ENCODE results near the gene TNFAIP6. TPM values are rescaled to one million over a fixed set of nuclear protein-coding genes. Genes with fewer than 3 reads are reported as not detected.

The TNFAIP6 gene
- total and polyA plus RNA-seq, 10 of the 15 experiments (the other 5 are each of a cell fraction or from before 2014, with no cell fraction given) = 0.68 to 5.7 (median 1.3) TPM

DNA sequence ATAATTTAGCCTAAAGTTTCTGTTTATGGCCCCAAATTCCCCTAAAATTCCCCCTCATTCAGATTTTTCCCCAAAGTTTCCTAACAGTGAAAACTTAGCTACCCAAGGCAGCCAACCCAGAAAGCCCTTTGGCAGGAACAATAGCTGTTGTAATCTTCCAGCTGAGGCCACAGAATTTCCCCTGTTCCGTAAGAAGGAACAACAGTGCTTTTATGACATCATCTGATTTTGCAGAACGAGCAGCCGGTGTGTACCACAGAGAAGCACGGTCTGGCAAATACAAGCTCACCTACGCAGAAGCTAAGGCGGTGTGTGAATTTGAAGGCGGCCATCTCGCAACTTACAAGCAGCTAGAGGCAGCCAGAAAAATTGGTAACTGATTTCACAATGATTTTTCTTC is 6.3 kb downstream of the TNFAIP6 start (continued):
- TF ChIP-seq, protein P1, sequence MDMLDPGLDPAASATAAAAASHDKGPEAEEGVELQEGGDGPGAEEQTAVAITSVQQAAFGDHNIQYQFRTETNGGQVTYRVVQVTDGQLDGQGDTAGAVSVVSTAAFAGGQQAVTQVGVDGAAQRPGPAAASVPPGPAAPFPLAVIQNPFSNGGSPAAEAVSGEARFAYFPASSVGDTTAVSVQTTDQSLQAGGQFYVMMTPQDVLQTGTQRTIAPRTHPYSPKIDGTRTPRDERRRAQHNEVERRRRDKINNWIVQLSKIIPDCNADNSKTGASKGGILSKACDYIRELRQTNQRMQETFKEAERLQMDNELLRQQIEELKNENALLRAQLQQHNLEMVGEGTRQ (IDR thresholded peaks at IDR 0.05; ENCODE audit: borderline replicate concordance, low read depth, low read length) = no peak
- TF ChIP-seq, protein P2, sequence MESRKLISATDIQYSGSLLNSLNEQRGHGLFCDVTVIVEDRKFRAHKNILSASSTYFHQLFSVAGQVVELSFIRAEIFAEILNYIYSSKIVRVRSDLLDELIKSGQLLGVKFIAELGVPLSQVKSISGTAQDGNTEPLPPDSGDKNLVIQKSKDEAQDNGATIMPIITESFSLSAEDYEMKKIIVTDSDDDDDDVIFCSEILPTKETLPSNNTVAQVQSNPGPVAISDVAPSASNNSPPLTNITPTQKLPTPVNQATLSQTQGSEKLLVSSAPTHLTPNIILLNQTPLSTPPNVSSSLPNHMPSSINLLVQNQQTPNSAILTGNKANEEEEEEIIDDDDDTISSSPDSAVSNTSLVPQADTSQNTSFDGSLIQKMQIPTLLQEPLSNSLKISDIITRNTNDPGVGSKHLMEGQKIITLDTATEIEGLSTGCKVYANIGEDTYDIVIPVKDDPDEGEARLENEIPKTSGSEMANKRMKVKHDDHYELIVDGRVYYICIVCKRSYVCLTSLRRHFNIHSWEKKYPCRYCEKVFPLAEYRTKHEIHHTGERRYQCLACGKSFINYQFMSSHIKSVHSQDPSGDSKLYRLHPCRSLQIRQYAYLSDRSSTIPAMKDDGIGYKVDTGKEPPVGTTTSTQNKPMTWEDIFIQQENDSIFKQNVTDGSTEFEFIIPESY (IDR thresholded peaks at IDR 0.05) = no peak
- TF ChIP-seq, protein P3, sequence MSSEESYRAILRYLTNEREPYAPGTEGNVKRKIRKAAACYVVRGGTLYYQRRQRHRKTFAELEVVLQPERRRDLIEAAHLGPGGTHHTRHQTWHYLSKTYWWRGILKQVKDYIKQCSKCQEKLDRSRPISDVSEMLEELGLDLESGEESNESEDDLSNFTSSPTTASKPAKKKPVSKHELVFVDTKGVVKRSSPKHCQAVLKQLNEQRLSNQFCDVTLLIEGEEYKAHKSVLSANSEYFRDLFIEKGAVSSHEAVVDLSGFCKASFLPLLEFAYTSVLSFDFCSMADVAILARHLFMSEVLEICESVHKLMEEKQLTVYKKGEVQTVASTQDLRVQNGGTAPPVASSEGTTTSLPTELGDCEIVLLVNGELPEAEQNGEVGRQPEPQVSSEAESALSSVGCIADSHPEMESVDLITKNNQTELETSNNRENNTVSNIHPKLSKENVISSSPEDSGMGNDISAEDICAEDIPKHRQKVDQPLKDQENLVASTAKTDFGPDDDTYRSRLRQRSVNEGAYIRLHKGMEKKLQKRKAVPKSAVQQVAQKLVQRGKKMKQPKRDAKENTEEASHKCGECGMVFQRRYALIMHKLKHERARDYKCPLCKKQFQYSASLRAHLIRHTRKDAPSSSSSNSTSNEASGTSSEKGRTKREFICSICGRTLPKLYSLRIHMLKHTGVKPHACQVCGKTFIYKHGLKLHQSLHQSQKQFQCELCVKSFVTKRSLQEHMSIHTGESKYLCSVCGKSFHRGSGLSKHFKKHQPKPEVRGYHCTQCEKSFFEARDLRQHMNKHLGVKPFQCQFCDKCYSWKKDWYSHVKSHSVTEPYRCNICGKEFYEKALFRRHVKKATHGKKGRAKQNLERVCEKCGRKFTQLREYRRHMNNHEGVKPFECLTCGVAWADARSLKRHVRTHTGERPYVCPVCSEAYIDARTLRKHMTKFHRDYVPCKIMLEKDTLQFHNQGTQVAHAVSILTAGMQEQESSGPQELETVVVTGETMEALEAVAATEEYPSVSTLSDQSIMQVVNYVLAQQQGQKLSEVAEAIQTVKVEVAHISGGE (CRISPR knock-in tag; IDR thresholded peaks at IDR 0.05) = no peak
- TF ChIP-seq MEF2B (IDR thresholded peaks at IDR 0.05; ENCODE audit: partially characterized antibody, poor library complexity, severe bottlenecking) (no peak), SUPT20H (IDR thresholded peaks at IDR 0.05; ENCODE audit: borderline replicate concordance, control insufficient read depth, low read depth, low read length) (no peak), POU2F2 (IDR thresholded peaks at IDR 0.05; ENCODE audit: borderline replicate concordance, low read depth, low read length) (no peak), HDAC2 (IDR thresholded peaks at IDR 0.05) (no peak), TBL1XR1 (IDR thresholded peaks at IDR 0.05; ENCODE audit: low read depth, low read length) (peak; percentile 23; the same call in 1 of the 2 replicates), CREM (IDR thresholded peaks at IDR 0.05; ENCODE audit: low read depth) (peak; percentile 79), YY1 (IDR thresholded peaks at IDR 0.05; ENCODE audit: low read depth, low read length) (peak; percentile 72; the same call in 1 of the 2 replicates), PAX5 (IDR thresholded peaks at IDR 0.05; ENCODE audit: borderline replicate concordance, low read depth, low read length) (no peak), HDGF (IDR thresholded peaks at IDR 0.05) (no peak), NFYB (IDR thresholded peaks at IDR 0.05; ENCODE audit: insufficient read depth, low read depth, low read length) (no peak), CREB1 (IDR thresholded peaks at IDR 0.05; ENCODE audit: low read depth) (peak; percentile 86), GABPA (IDR thresholded peaks at IDR 0.05; ENCODE audit: low read depth) (no peak), BHLHE40 (IDR thresholded peaks at IDR 0.05; ENCODE audit: borderline replicate concordance in 1 of 2, low read depth in 2 of 2, low read length in 1 of 2) (peak in 1 of 2 experiments; percentile 21; a peak in 1 of 4 replicates), ZNF274 (IDR thresholded peaks at IDR 0.05; ENCODE audit: insufficient read depth, insufficient read length) (no peak)
- TF ChIP-seq, protein P4, sequence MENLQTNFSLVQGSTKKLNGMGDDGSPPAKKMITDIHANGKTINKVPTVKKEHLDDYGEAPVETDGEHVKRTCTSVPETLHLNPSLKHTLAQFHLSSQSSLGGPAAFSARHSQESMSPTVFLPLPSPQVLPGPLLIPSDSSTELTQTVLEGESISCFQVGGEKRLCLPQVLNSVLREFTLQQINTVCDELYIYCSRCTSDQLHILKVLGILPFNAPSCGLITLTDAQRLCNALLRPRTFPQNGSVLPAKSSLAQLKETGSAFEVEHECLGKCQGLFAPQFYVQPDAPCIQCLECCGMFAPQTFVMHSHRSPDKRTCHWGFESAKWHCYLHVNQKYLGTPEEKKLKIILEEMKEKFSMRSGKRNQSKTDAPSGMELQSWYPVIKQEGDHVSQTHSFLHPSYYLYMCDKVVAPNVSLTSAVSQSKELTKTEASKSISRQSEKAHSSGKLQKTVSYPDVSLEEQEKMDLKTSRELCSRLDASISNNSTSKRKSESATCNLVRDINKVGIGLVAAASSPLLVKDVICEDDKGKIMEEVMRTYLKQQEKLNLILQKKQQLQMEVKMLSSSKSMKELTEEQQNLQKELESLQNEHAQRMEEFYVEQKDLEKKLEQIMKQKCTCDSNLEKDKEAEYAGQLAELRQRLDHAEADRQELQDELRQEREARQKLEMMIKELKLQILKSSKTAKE (IDR thresholded peaks at IDR 0.05; ENCODE audit: low read depth, poor library complexity, severe bottlenecking) = no peak
- TF ChIP-seq, protein P5, sequence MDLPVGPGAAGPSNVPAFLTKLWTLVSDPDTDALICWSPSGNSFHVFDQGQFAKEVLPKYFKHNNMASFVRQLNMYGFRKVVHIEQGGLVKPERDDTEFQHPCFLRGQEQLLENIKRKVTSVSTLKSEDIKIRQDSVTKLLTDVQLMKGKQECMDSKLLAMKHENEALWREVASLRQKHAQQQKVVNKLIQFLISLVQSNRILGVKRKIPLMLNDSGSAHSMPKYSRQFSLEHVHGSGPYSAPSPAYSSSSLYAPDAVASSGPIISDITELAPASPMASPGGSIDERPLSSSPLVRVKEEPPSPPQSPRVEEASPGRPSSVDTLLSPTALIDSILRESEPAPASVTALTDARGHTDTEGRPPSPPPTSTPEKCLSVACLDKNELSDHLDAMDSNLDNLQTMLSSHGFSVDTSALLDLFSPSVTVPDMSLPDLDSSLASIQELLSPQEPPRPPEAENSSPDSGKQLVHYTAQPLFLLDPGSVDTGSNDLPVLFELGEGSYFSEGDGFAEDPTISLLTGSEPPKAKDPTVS (IDR thresholded peaks at IDR 0.05; ENCODE audit: low read depth, low read length) = no peak
- TF ChIP-seq, protein P6, sequence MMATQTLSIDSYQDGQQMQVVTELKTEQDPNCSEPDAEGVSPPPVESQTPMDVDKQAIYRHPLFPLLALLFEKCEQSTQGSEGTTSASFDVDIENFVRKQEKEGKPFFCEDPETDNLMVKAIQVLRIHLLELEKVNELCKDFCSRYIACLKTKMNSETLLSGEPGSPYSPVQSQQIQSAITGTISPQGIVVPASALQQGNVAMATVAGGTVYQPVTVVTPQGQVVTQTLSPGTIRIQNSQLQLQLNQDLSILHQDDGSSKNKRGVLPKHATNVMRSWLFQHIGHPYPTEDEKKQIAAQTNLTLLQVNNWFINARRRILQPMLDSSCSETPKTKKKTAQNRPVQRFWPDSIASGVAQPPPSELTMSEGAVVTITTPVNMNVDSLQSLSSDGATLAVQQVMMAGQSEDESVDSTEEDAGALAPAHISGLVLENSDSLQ (IDR thresholded peaks at IDR 0.05) = no peak

Data from GM12878 (cell line).